OCI-LY3 (cell line): ENCODE results near the gene IRAK1.

Experiments
- CTCF ChIP-seq: fragments of 200-600, 300-600 bp; sonication (generic); IDR thresholded peaks from 2 replicates; pipeline ENCODE4 v1.5.1; 2014; ENCODE audit warnings: antibody characterized with exemption, low read length, low read depth
- EZH2phosphoT487 ChIP-seq: fragments of 200-600 bp; shearing (Covaris generic); IDR thresholded peaks from 2 replicates; pipeline ENCODE4 v1.6.1; 2018; ENCODE audit warnings: antibody characterized with exemption, mixed run types, low read depth

GRCh38 chrX:154056770-154057241 is 37.1 kb upstream of the IRAK1 start:
- no peak for TF ChIP-seq CTCF
- no peak for TF ChIP-seq EZH2phosphoT487
